H1 (cell line): ENCODE measurements around the gene CHRM3. TPM values are rescaled to one million over a fixed set of nuclear protein-coding genes. Genes with fewer than 3 reads are reported as not detected.

ENCODE experiments used
- SP4 ChIP-seq: IDR thresholded peaks from 2 replicates; pipeline ENCODE4 v1.6.1; 2012; ENCODE audit warnings: low read length, inconsistent platforms
- SRF ChIP-seq: IDR thresholded peaks from 2 replicates; pipeline ENCODE4 v1.6.1; 2011; ENCODE audit warnings: mild to moderate bottlenecking, low read depth, low read length, moderate library complexity
- polyA plus RNA-seq, 7 experiments: library from polyadenylated mRNA; depleted of rRNA in 3 of 7; stranded (reverse) in 5 of 7; unstranded in 2 of 7; fragments of >200 nt in 5 of 7; fragments of 200-250 nt in 2 of 7; gene quantifications; 1 replicate in 5 of 7; 2 replicates in 1 of 7; 4 replicates in 1 of 7; pipeline versions ENCODE4 v1.2.1 to v1.2.3, GENCODE V29; 2011 to 2013; ENCODE audit warnings: missing spikeins in 2 of 7, mixed read lengths in 2 of 7
- total RNA-seq: library from RNA; stranded (reverse); fragmentation: NEBNext Ultra II Directional; extraction: Animal tissue kit (Norgen Biotek cat#: 25700); gene quantifications from 2 replicates; pipeline ENCODE4 v1.2.1, GENCODE V29; 2021
- TF ChIP-seq, protein P1 (sequence below): fragments of 300-600 bp; sonication (generic); IDR thresholded peaks from 2 replicates; pipeline ENCODE4 v1.7.1; 2012; ENCODE audit warnings: low read length, moderate library complexity, mild to moderate bottlenecking, inconsistent platforms; ENCODE audit not compliant: insufficient replicate concordance

The CHRM3 gene
- total and polyA plus RNA-seq, 2 of the 8 experiments (the other 6 are each of a cell fraction or from before 2014, with no cell fraction given): 3.3 to 5.0 TPM

DNA sequence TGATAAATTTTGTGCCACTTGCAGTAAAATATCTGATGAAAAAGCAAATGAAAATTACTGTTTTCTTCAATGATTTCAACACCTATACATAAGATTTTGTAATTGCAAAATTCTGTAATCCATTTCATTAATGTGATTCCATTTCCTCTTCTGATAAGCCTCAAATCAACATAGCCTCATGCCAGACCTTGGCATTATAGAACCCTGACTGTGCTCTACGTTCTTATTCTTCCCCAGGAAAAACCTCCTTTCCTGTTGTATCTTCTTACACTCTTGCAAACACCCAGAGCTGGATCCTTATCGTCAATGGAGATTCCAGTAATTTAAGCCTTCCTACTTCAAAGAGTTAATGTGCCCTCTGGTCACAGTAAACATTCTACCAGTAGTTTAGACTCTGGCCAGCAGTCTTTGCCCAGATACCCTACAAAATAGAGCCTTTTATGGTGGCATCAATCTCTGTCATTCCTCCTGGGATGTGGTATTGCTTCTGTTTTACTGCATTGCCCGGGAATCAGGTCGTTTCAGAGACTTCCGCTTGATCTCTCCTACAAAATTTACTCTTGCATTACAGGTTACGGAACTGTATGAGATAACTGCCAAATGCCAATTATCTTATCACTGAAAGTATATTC, 48.5 kb upstream of the CHRM3 start (continued):
- TF ChIP-seq, protein P1, sequence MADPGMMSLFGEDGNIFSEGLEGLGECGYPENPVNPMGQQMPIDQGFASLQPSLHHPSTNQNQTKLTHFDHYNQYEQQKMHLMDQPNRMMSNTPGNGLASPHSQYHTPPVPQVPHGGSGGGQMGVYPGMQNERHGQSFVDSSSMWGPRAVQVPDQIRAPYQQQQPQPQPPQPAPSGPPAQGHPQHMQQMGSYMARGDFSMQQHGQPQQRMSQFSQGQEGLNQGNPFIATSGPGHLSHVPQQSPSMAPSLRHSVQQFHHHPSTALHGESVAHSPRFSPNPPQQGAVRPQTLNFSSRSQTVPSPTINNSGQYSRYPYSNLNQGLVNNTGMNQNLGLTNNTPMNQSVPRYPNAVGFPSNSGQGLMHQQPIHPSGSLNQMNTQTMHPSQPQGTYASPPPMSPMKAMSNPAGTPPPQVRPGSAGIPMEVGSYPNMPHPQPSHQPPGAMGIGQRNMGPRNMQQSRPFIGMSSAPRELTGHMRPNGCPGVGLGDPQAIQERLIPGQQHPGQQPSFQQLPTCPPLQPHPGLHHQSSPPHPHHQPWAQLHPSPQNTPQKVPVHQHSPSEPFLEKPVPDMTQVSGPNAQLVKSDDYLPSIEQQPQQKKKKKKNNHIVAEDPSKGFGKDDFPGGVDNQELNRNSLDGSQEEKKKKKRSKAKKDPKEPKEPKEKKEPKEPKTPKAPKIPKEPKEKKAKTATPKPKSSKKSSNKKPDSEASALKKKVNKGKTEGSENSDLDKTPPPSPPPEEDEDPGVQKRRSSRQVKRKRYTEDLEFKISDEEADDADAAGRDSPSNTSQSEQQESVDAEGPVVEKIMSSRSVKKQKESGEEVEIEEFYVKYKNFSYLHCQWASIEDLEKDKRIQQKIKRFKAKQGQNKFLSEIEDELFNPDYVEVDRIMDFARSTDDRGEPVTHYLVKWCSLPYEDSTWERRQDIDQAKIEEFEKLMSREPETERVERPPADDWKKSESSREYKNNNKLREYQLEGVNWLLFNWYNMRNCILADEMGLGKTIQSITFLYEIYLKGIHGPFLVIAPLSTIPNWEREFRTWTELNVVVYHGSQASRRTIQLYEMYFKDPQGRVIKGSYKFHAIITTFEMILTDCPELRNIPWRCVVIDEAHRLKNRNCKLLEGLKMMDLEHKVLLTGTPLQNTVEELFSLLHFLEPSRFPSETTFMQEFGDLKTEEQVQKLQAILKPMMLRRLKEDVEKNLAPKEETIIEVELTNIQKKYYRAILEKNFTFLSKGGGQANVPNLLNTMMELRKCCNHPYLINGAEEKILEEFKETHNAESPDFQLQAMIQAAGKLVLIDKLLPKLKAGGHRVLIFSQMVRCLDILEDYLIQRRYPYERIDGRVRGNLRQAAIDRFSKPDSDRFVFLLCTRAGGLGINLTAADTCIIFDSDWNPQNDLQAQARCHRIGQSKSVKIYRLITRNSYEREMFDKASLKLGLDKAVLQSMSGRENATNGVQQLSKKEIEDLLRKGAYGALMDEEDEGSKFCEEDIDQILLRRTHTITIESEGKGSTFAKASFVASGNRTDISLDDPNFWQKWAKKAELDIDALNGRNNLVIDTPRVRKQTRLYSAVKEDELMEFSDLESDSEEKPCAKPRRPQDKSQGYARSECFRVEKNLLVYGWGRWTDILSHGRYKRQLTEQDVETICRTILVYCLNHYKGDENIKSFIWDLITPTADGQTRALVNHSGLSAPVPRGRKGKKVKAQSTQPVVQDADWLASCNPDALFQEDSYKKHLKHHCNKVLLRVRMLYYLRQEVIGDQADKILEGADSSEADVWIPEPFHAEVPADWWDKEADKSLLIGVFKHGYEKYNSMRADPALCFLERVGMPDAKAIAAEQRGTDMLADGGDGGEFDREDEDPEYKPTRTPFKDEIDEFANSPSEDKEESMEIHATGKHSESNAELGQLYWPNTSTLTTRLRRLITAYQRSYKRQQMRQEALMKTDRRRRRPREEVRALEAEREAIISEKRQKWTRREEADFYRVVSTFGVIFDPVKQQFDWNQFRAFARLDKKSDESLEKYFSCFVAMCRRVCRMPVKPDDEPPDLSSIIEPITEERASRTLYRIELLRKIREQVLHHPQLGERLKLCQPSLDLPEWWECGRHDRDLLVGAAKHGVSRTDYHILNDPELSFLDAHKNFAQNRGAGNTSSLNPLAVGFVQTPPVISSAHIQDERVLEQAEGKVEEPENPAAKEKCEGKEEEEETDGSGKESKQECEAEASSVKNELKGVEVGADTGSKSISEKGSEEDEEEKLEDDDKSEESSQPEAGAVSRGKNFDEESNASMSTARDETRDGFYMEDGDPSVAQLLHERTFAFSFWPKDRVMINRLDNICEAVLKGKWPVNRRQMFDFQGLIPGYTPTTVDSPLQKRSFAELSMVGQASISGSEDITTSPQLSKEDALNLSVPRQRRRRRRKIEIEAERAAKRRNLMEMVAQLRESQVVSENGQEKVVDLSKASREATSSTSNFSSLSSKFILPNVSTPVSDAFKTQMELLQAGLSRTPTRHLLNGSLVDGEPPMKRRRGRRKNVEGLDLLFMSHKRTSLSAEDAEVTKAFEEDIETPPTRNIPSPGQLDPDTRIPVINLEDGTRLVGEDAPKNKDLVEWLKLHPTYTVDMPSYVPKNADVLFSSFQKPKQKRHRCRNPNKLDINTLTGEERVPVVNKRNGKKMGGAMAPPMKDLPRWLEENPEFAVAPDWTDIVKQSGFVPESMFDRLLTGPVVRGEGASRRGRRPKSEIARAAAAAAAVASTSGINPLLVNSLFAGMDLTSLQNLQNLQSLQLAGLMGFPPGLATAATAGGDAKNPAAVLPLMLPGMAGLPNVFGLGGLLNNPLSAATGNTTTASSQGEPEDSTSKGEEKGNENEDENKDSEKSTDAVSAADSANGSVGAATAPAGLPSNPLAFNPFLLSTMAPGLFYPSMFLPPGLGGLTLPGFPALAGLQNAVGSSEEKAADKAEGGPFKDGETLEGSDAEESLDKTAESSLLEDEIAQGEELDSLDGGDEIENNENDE: no peak
- TF ChIP-seq SRF: no peak
- no peak for TF ChIP-seq SP4
